Measurements from ENCODE around the gene HVCN1. TPM values are rescaled to one million over a fixed set of nuclear protein-coding genes. Genes with fewer than 3 reads are reported as not detected.

HVCN1 gene
- total RNA-seq, 1 donor from 2014 or later = 83.9 TPM

DNA sequence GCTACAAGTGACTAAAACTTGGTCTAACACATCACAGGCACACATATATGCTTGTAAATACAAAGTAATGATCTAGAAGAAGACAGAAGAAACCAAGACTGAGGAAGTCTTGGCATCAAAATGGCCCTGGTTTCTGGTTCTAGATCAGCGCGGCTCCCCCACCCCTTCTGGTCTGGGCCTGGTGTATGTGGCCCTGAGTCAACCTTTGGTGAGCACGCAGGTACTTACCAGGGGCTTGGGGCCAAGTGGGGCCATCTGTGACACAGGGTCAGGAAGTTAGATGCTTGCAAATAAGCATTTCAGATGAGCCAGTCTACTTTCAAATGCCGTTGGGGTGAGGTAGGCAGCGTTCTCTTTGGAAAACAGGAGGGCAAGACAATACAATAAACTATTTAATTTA lies 13.2 kb upstream of the HVCN1 start:
- CTCF ChIA-PET = interaction anchor here (0.7 kb wide), 1 partner anchor 83 kb away, joined by 3 read pairs; no protein-coding TSS in a partner anchor
- intact Hi-C loops (cut with micrococcal nuclease) = no loop called here
- TF ChIP-seq, protein P1, sequence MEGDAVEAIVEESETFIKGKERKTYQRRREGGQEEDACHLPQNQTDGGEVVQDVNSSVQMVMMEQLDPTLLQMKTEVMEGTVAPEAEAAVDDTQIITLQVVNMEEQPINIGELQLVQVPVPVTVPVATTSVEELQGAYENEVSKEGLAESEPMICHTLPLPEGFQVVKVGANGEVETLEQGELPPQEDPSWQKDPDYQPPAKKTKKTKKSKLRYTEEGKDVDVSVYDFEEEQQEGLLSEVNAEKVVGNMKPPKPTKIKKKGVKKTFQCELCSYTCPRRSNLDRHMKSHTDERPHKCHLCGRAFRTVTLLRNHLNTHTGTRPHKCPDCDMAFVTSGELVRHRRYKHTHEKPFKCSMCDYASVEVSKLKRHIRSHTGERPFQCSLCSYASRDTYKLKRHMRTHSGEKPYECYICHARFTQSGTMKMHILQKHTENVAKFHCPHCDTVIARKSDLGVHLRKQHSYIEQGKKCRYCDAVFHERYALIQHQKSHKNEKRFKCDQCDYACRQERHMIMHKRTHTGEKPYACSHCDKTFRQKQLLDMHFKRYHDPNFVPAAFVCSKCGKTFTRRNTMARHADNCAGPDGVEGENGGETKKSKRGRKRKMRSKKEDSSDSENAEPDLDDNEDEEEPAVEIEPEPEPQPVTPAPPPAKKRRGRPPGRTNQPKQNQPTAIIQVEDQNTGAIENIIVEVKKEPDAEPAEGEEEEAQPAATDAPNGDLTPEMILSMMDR (IDR thresholded peaks at IDR 0.05) = no peak
- H3K36me3 Mint-ChIP-seq (ENCODE audit: low read depth) = no peaks in the 10 kb centered on the region
- ATAC-seq (ENCODE audit: low read depth) (no peak), DNase-seq (no peak)
- peaks cover 22% of the 10 kb centered on the region for H3K4me1 Mint-ChIP-seq
- no peaks in the 10 kb centered on the region for H3K9me3 Mint-ChIP-seq
- H3K4me3 Mint-ChIP-seq = no peak overlapping the region
- H3K27ac Mint-ChIP-seq = no peak overlapping the region
- POLR2A ChIA-PET = no interaction called here
- no peaks in the 10 kb centered on the region for H3K27me3 Mint-ChIP-seq

DNA sequence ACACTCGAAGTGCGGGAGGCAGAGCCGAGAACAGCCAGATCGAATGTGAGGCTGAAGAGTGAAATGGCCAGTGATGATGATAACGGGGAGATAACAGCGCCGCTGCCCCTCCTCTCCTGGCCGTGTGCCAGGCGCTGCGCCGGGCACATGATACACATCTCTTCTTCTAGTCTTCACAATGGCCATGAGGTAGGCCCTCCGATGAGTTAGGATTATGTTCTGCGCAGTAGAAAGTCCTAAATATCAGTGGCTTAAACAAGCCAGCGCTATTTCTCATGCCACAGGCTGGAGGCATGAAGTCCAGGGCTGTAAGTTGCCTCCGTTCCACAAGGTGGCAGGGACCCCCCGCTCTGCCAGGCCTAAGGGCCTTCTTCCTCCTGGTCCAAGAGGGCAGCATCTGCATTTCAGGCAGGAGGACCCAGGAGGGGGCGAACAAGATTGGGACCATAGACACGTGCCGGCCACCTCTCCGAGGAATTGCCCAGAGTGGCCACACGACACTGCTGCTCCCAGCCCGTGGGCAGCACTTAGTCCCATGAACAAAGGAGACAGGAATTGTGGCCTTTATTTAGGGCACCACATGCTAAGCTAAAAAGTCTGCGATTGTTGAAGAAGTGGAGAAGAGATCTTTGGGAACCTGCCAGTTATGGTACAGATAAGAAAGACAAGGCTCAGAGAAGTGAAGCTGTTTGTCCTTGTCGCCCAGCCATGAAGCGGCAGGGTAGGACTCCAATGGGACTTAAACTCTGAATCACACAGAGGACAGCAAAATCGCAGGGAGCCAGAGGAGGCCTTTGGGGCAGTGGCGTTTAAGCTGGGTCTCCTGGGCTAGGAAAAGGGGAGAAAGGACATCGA lies 10.9 kb upstream of the HVCN1 start:
- H3K9me3 Mint-ChIP-seq = no peaks in the 10 kb centered on the region
- DNase-seq (no peak), ATAC-seq (ENCODE audit: low read depth) (no peak)
- no peaks in the 10 kb centered on the region for H3K27me3 Mint-ChIP-seq
- no peak overlapping the region for H3K27ac Mint-ChIP-seq
- POLR2A ChIA-PET = interaction anchor here (0.5 to 1.6 kb wide), 2 partner anchors 80 to 414 kb away, joined by 3 to 5 read pairs; no protein-coding TSS in a partner anchor
- H3K4me3 Mint-ChIP-seq = no peak overlapping the region
- H3K36me3 Mint-ChIP-seq (ENCODE audit: low read depth) = no peaks in the 10 kb centered on the region
- intact Hi-C loops (cut with micrococcal nuclease) = no loop called here
- H3K4me1 Mint-ChIP-seq = peaks cover 23% of the 10 kb centered on the region
- TF ChIP-seq, protein P1 (IDR thresholded peaks at IDR 0.05) = no peak
- CTCF ChIA-PET = interaction anchor here (0.5 to 2.0 kb wide), 3 partner anchors 73 to 98 kb away, joined by 3 to 8 read pairs (median 5); no protein-coding TSS in a partner anchor

DNA sequence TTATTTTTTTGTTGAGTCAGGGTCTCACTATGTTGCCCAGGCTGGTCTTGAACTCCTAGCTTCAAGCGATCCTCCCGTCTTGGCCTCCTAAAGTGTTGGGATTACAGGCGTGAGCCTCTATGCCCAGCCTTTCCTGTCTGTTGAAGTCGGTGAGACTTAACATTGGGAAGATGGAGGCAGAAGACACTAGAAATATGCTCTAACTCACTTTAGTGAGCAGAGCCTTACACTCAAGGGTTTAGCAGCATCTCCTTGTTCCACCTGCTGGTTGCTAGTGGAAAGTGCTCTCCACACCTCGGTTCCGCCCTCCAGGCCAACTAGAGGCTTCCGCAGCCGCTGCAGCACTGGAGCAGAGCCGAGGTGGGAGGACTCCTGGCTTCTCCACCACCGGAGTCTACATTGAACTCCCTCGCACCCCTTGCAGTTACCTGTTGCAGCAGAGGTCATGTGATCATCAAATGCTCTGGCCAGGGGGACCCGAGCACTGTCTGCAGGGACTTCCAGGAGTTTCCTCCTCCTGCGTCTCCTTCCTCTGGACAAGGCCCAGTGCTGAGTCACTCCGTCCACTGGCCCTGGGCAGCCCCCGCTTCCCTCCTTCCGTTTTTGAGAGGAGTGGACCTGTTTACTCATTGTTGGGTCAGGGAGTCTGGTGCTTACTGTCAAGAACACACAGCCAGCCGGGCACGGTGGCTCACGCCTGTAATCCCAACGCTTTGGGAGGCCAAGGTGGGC lies 9.4 kb upstream of the HVCN1 start:
- H3K4me3 Mint-ChIP-seq = peak overlapping the region; percentile 61
- intact Hi-C loops (cut with micrococcal nuclease) = loop anchor here (1.0 kb wide), 8 partner anchors 28 to 248 kb away; partner anchors contain the start of gene ARPC3
- H3K9me3 Mint-ChIP-seq = no peaks in the 10 kb centered on the region
- no peaks in the 10 kb centered on the region for H3K27me3 Mint-ChIP-seq
- H3K27ac Mint-ChIP-seq = peak overlapping the region; percentile 91
- TF ChIP-seq, protein P1 (IDR thresholded peaks at IDR 0.05) = peak; percentile 17
- ChIA-PET POLR2A (interaction anchor here (0.6 to 1.5 kb wide), 8 partner anchors 11 to 249 kb away, joined by 3 to 7 read pairs (median 4); no protein-coding TSS in a partner anchor), CTCF (interaction anchor here (0.7 to 1.7 kb wide), 12 partner anchors 12 to 248 kb away, joined by 3 to 27 read pairs (median 4); partner anchors contain the start of genes ARPC3 and TCTN1)
- peaks cover 38% of the 10 kb centered on the region for H3K4me1 Mint-ChIP-seq
- ATAC-seq (ENCODE audit: low read depth) (peak; percentile 100), DNase-seq (peak; percentile 60)
- H3K36me3 Mint-ChIP-seq (ENCODE audit: low read depth) = no peaks in the 10 kb centered on the region

DNA sequence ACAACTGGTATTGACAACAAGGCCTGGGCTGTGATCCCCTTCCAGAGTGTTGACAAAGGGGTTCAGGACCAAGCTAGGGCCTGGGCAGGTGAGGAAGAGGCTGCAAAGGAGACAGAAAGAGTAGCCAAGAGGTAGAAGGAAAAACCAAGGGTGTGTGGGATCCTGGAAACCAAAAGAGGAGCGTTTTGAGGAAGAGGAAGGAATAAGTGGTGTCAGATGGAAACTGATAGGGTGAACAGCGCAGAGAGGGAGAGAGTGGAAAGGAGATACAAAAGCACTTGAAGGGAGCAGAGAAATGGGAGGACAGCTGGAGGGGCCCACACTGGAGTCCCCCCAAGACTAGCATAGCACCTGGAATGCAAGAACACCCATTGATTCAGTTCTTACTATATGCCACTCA lies 8.3 kb upstream of the HVCN1 start:
- DNase-seq = no peak
- Mint-ChIP-seq H3K4me3 (peak overlapping the region; percentile 4), H3K36me3 (ENCODE audit: low read depth) (no peaks in the 10 kb centered on the region), H3K27me3 (no peaks in the 10 kb centered on the region), H3K4me1 (peaks cover 43% of the 10 kb centered on the region), H3K9me3 (no peaks in the 10 kb centered on the region), H3K27ac (peak overlapping the region; percentile 70)
- ChIA-PET POLR2A (interaction anchor here (0.5 to 1.5 kb wide), 10 partner anchors 10 to 248 kb away, joined by 3 to 7 read pairs (median 4); no protein-coding TSS in a partner anchor), CTCF (interaction anchor here (0.6 to 1.7 kb wide), 10 partner anchors 12 to 186 kb away, joined by 3 to 27 read pairs (median 5); partner anchors contain the start of gene TCTN1)
- intact Hi-C loops (cut with micrococcal nuclease) = no loop called here
- no peak for ATAC-seq (ENCODE audit: low read depth)
- TF ChIP-seq, protein P1 (IDR thresholded peaks at IDR 0.05) = no peak
